Measurements from ENCODE around the gene CA14. TPM values are rescaled to one million over a fixed set of nuclear protein-coding genes. Genes with fewer than 3 reads are reported as not detected.

CA14 gene
- total RNA-seq, 2 experiments from 2014 or later, result not detected

DNA sequence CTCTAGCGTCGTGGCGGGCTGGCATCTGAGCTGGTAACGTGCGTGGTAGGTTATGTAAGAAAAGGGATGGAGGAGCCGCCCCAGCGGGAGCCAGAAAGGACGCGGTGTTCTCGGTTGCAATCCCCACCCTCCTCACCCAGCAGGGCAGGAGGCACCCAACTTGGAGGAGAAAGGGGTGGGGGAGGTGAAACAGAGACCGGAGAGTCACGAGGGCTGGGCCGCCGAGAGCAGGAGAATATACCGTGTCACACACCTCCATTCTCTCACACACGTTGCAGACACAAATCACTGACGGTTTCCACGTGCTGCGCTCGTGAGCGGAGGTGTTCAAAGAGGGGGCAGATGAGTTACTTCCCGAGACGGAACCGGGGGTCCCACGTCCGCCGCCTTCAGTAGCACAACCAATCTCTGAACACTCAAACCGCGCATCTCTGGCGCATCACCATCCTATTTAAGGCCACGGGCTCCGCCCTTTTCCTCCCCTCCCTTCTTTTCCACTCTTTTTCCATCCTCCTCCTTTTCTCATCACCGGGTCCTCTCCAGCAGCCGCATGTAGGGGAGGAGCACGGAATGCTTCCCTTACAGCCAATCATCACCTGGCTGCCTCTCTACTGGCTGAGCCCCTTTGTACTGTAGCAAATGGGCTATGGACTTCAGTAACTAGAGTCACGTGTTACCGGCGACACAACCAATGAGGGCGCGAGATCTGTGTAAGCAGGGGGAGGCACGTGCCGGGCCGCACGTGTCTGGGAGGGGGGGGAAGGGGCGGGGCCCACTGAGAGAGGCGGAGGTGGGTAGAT lies 24.4 kb downstream of the CA14 start, which contains the start of gene CIART:
Gene CIART (plus strand): TSS at position 797 of the 800 bp plus-strand sequence. CDS start 714 bp downstream, outside the sequence.
- CTCF ChIA-PET, result interaction anchor here (0.7 to 2.1 kb wide), 6 partner anchors 9 to 1858 kb away, joined by 3 to 23 read pairs (median 4); partner anchors contain the start of genes APH1A and C1orf54
- Mint-ChIP-seq H3K27ac (peak within 1 kb of the TSS; percentile 92), H3K4me1 (peaks cover 29% of the 10 kb centered on the region), H3K36me3 (ENCODE audit: low read depth) (peaks cover 2% of the 10 kb centered on the region), H3K4me3 (peak within 1 kb of the TSS; percentile 77), H3K9me3 (ENCODE audit: low read depth) (peaks cover 2% of the 10 kb centered on the region), H3K27me3 (no peaks in the 10 kb centered on the region)
- intact Hi-C loops (cut with DNase I, micrococcal nuclease), result loop anchor here (1.0 to 5.0 kb wide), 7 partner anchors 11 to 46 kb away; partner anchors contain the start of genes ANP32E (in 2 of the 2), APH1A (in 2 of the 2), MRPS21 (in 1 of the 2) and PRPF3 (in 1 of the 2)
- DNase-seq (peak; percentile 89), ATAC-seq (peak; percentile 96)
- POLR2A ChIA-PET, result no interaction called here

GRCh38 chr1:150282558-150282958 lies 25.0 kb downstream of the CA14 start:
- H3K4me3 Mint-ChIP-seq, result peak overlapping the region; percentile 77
- peak; percentile 18 for DNase-seq
- intact Hi-C loops (cut with DNase I, micrococcal nuclease), result loop anchor here (1.0 to 5.0 kb wide), 5 partner anchors 11 to 46 kb away; partner anchors contain the start of genes ANP32E (in 2 of the 2), APH1A (in 2 of the 2), MRPS21 (in 1 of the 2) and PRPF3 (in 1 of the 2)
- ATAC-seq, result no peak
- H3K36me3 Mint-ChIP-seq (ENCODE audit: low read depth), result peaks cover 2% of the 10 kb centered on the region
- POLR2A ChIA-PET, result no interaction called here
- peaks cover 2% of the 10 kb centered on the region for H3K9me3 Mint-ChIP-seq (ENCODE audit: low read depth)
- CTCF ChIA-PET, result interaction anchor here (0.6 to 1.7 kb wide), 2 partner anchors 9 to 13 kb away, joined by 4 to 8 read pairs; partner anchors contain the start of gene C1orf54
- H3K27ac Mint-ChIP-seq, result peak overlapping the region; percentile 64
- peaks cover 29% of the 10 kb centered on the region for H3K4me1 Mint-ChIP-seq
- H3K27me3 Mint-ChIP-seq, result no peaks in the 10 kb centered on the region

DNA sequence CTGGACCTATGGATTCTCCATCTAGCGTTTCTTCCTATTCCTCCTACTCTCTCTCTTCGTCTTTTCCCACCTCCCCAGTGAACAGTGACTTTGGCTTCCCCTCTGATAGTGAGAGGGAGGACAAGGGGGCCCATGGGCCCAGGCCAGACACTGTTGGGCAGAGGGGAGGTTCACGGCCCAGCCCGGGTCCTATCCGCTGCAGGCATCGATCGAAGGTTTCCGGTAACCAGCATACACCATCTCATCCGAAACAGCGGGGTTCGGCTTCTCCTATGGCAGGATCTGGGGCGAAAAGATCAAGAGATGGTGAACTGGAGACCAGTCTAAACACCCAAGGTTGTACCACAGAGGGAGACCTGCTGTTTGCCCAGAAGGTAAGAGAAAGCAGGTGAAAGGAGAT lies 25.7 kb downstream of the CA14 start:
- ChIA-PET POLR2A (interaction anchor here (0.6 kb wide), 1 partner anchor 67 kb away, joined by 3 read pairs; no protein-coding TSS in a partner anchor), CTCF (interaction anchor here (1.7 kb wide), 1 partner anchor 10 kb away, joined by 8 read pairs; the partner anchor contains the start of gene C1orf54)
- no peak for ATAC-seq
- no peak for DNase-seq
- Mint-ChIP-seq H3K27ac (no peak overlapping the region), H3K4me3 (peak overlapping the region; percentile 77), H3K27me3 (no peaks in the 10 kb centered on the region), H3K9me3 (ENCODE audit: low read depth) (peaks cover 2% of the 10 kb centered on the region), H3K36me3 (ENCODE audit: low read depth) (peaks cover 2% of the 10 kb centered on the region), H3K4me1 (peaks cover 29% of the 10 kb centered on the region)
- intact Hi-C loops (cut with DNase I, micrococcal nuclease), result loop anchor here in 1 of 2 experiments (5.0 kb wide), 1 partner anchor 46 kb away; the partner anchor contains the start of gene ANP32E

GRCh38 chr1:150288382-150288781 lies 30.8 kb downstream of the CA14 start:
- ATAC-seq (no peak), DNase-seq (no peak)
- POLR2A ChIA-PET, result interaction anchor here (0.6 kb wide), 2 partner anchors 33 to 45 kb away, joined by 3 to 7 read pairs; partner anchors contain the start of gene PRPF3
- Mint-ChIP-seq H3K4me3 (no peak overlapping the region), H3K36me3 (ENCODE audit: low read depth) (no peaks in the 10 kb centered on the region), H3K27ac (no peak overlapping the region), H3K9me3 (ENCODE audit: low read depth) (no peaks in the 10 kb centered on the region), H3K27me3 (no peaks in the 10 kb centered on the region), H3K4me1 (peaks cover 7% of the 10 kb centered on the region)
- CTCF ChIA-PET, result no interaction called here
- intact Hi-C loops (cut with DNase I, micrococcal nuclease), result no loop called here

GRCh38 chr1:150288822-150289221 lies 31.2 kb downstream of the CA14 start:
- no peak for DNase-seq
- Mint-ChIP-seq H3K36me3 (ENCODE audit: low read depth) (no peaks in the 10 kb centered on the region), H3K9me3 (ENCODE audit: low read depth) (no peaks in the 10 kb centered on the region), H3K27ac (no peak overlapping the region), H3K4me1 (peaks cover 9% of the 10 kb centered on the region), H3K4me3 (no peak overlapping the region), H3K27me3 (no peaks in the 10 kb centered on the region)
- ChIA-PET CTCF (no interaction called here), POLR2A (interaction anchor here (0.6 kb wide), 1 partner anchor 45 kb away, joined by 7 read pairs; no protein-coding TSS in a partner anchor)
- intact Hi-C loops (cut with DNase I, micrococcal nuclease), result no loop called here
- no peak for ATAC-seq

GRCh38 chr1:150293433-150294253 lies 36.1 kb downstream of the CA14 start, which contains the start of gene MRPS21:
Gene MRPS21, plus strand, starts transcription at chr1:150293861. Its CDS starts 506 bp downstream, at chr1:150294367.
- DNase-seq, result peak; percentile 93
- ATAC-seq, result peak; percentile 99
- peaks cover 28% of the 10 kb centered on the region for H3K36me3 Mint-ChIP-seq (ENCODE audit: low read depth)
- peaks cover 34% of the 10 kb centered on the region for H3K4me1 Mint-ChIP-seq
- ChIA-PET CTCF (no interaction called here), POLR2A (no interaction called here)
- H3K27ac Mint-ChIP-seq, result peak within 1 kb of the TSS; percentile 92
- no peaks in the 10 kb centered on the region for H3K9me3 Mint-ChIP-seq (ENCODE audit: low read depth)
- intact Hi-C loops (cut with DNase I, micrococcal nuclease), result loop anchor here in 1 of 2 experiments (1.0 kb wide), 6 partner anchors 11 to 80 kb away; partner anchors contain the start of genes APH1A, CIART, PRPF3 and RPRD2
- H3K4me3 Mint-ChIP-seq, result peak within 1 kb of the TSS; percentile 95
- H3K27me3 Mint-ChIP-seq, result no peaks in the 10 kb centered on the region

DNA sequence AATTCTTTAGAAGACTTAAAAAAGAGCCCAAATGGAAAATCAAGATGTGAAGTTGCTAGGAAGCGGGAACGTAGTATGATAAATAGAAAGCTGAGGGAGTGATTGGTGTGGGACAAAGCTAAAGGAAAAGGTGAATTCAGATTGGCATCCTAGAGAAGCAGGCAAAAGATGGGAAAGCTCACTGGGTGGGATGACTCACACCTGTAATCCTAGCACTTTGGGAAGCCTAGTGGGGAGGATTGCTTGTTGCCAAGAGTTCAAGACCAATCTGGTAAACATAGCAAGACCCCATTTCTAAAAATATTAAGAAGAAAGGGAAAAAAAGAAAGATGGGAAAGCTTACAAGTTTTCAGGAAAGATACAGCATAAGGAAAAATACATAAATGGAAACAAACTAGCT lies 37.9 kb downstream of the CA14 start:
- POLR2A ChIA-PET, result interaction anchor here (0.6 to 1.1 kb wide), 2 partner anchors 69 to 85 kb away, joined by 3 to 6 read pairs; partner anchors contain the start of gene RPRD2
- CTCF ChIA-PET, result interaction anchor here (0.6 to 1.5 kb wide), 3 partner anchors 13 to 85 kb away, joined by 3 to 5 read pairs (median 4); no protein-coding TSS in a partner anchor
- Mint-ChIP-seq H3K4me1 (peaks cover 34% of the 10 kb centered on the region), H3K4me3 (peak overlapping the region; percentile 95), H3K27me3 (no peaks in the 10 kb centered on the region), H3K9me3 (ENCODE audit: low read depth) (no peaks in the 10 kb centered on the region), H3K27ac (peak overlapping the region; percentile 14), H3K36me3 (ENCODE audit: low read depth) (peaks cover 37% of the 10 kb centered on the region)
- no peak for ATAC-seq
- no peak for DNase-seq
- intact Hi-C loops (cut with DNase I, micrococcal nuclease), result no loop called here

DNA sequence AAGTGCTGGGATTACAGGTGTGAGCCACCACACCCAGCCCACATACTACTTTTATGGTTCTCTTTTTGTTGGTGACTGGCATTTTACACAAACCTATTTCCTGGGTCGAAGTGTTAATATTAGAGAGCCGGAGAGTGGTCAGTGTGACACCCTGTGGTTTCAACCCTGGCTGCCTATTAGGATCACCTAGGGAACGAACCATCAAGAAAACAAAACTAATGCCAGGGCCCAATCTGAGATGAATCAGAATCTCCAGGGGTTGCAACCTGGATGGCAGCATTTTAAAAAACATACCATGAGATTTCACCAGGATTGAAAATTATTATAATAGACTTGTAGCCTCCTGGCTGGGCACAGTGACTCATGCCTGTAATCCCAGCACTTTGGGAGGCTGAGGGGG lies 42.1 kb downstream of the CA14 start:
- Mint-ChIP-seq H3K27me3 (no peaks in the 10 kb centered on the region), H3K27ac (no peak overlapping the region), H3K9me3 (ENCODE audit: low read depth) (no peaks in the 10 kb centered on the region), H3K4me1 (peaks cover 20% of the 10 kb centered on the region), H3K4me3 (no peak overlapping the region), H3K36me3 (ENCODE audit: low read depth) (peaks cover 50% of the 10 kb centered on the region)
- ChIA-PET POLR2A (no interaction called here), CTCF (interaction anchor here (1.0 kb wide), 1 partner anchor 44 kb away, joined by 3 read pairs; no protein-coding TSS in a partner anchor)
- no peak for ATAC-seq
- intact Hi-C loops (cut with DNase I, micrococcal nuclease), result no loop called here
- no peak for DNase-seq

DNA sequence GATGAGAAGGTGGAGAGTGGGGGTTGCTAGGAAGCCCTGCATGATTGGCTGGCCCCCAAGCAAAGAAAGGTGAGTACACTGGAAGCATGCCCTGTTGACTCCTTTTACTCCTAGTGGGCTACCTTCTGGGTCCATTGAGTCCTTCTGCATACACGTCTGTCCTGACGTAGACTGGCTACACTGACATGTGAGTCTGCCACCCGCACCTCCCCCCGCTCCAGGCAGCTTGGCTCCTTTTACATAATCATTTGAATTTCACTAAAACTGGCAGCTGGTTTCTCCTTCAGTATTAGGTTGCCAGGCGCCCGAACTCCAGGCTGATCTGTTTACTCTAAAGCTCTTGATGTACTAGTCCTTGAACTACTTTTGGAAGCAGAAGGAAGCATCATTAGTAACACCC lies 44.8 kb downstream of the CA14 start:
- Mint-ChIP-seq H3K27ac (no peak overlapping the region), H3K4me1 (peaks cover 2% of the 10 kb centered on the region), H3K4me3 (no peak overlapping the region), H3K36me3 (ENCODE audit: low read depth) (peaks cover 49% of the 10 kb centered on the region), H3K27me3 (no peaks in the 10 kb centered on the region), H3K9me3 (ENCODE audit: low read depth) (no peaks in the 10 kb centered on the region)
- DNase-seq, result no peak
- intact Hi-C loops (cut with DNase I, micrococcal nuclease), result no loop called here
- CTCF ChIA-PET, result no interaction called here
- POLR2A ChIA-PET, result no interaction called here
- ATAC-seq, result no peak

GRCh38 chr1:150302902-150303301 lies 45.3 kb downstream of the CA14 start:
- intact Hi-C loops (cut with DNase I, micrococcal nuclease), result no loop called here
- H3K4me1 Mint-ChIP-seq, result no peaks in the 10 kb centered on the region
- DNase-seq, result no peak
- H3K27ac Mint-ChIP-seq, result peak overlapping the region; percentile 51
- H3K27me3 Mint-ChIP-seq, result no peaks in the 10 kb centered on the region
- POLR2A ChIA-PET, result interaction anchor here (0.8 kb wide), 1 partner anchor 61 kb away, joined by 3 read pairs; the partner anchor contains the start of gene RPRD2
- CTCF ChIA-PET, result interaction anchor here (0.7 kb wide), 1 partner anchor 229 kb away, joined by 3 read pairs; no protein-coding TSS in a partner anchor
- peaks cover 50% of the 10 kb centered on the region for H3K36me3 Mint-ChIP-seq (ENCODE audit: low read depth)
- no peak for ATAC-seq
- H3K4me3 Mint-ChIP-seq, result no peak overlapping the region
- no peaks in the 10 kb centered on the region for H3K9me3 Mint-ChIP-seq (ENCODE audit: low read depth)
